ENCODE data around the gene WDR46.
A peak's percentile ranks its signal among the peaks of the same experiment; 100 is the strongest.
"Not testable (repeated sequence)": the region's sequence is repeated elsewhere in the genome, so short reads cannot be mapped to it uniquely, and the experiment has no call there.

The WDR46 gene

DNA sequence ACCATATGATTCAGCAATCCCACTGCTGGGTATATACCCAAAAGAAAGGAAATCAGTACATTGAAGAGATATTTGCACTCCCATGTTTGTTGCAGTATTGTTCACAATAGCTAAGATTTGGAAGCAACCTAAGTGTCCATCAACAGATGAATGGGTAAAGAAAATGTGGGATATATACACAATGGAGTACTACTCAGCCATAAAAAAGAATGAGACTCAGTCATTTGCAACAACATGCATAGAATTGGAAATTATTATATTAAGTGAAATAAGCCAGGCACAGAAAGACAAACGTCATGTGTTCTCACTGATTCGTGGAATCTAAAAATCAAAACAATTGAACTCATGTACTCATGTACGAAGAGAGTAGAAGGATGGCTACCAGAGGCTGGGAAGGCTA, 26.5 kb downstream of the WDR46 start:
- DNase-seq, result not testable (repeated sequence)

DNA sequence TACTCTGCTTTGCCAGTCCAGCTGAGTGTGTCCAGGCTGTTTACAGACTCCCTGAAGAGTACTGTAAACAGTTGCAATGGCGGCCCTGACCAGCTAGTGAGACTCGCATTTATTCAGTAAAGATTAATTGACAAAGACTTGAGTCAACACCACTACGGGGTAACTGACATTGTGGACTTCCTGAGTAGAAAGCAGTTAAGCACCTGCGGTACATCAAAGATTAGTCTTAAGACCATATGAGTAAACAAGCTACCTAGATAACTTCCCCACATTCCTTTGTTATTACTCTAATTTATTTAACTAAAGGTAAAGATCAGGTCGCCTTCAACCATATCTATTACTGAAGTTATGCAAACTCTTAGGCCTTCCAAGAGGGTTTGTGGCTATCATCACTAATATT, 30.0 kb downstream of the WDR46 start:
- no peak for DNase-seq

GRCh38 chr6:33254591-33254990, 34.4 kb downstream of the WDR46 start:
- DNase-seq, result no peak

DNA sequence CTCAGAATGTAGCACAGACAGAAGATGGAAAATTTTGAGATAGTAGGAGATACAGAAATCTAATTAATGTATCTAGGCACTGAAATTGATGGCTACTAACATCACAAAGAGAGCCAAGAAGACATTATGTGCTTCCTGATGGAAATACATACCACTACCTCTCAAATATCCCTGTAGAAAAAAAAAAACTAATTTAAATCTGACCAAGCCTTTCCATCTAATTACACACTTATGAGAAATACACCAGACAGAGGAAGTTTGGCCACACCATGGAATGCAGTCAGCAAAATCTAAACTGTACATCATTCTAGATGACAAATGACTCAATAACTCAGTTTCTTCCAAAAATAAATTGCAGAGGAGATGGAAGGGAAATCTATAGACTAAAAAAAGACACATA, 36.3 kb downstream of the WDR46 start:
- no peak for DNase-seq

- DNase-seq, result no peak
These were observed 37.5 kb downstream of the WDR46 start for GRCh38 chr6:33251395-33252012.

- no peak for DNase-seq
These were observed 38.3 kb downstream of the WDR46 start for GRCh38 chr6:33250731-33251130.

- DNase-seq, result peak in 1 of 14 donors; percentile 38
These were observed 39.1 kb downstream of the WDR46 start for GRCh38 chr6:33249732-33250630.

DNA sequence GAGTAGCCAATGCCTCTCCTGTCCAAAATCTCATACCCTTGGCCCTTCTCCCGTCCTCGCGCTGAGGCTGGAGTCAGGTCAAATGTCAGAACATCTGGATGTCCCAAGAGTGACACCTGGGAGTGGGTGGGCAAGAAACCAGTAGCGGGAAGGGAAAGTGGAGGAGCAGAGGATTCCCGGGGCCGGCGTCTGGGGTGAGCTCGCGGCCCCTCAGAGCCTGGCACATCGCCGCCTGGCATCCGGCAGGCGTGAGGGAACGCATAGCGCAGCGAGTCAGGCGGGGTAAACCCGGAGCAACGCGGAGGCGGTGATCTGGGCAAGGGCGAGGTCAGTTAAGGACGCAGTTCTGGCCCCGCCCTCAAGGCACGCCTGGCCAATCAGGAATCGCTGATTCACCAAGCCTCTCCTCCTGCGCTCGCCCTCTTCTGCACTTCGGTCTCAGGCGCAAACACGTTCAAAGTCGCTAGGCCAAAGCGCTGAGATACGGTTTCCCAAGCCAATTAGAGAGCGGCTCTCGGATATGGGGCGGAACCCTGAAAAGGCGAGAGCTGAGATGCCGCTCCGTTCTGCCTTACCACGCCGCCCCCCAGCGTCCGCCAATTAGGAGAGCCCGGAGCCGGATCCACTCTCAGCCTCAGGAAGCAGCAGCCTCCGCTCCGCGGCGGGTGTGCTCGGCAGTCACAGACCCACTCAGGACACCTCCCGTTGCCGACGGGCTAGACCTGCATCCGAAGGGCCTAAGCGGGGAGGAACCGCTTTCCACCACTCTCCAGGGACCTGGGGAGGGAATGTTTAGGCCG, 39.9 kb downstream of the WDR46 start:
- DNase-seq, result peak; percentile 59 to 100 (median 94)

GRCh38 chr6:33248643-33248931, 40.5 kb downstream of the WDR46 start:
- peak in 1 of 14 donors; percentile 63 for DNase-seq

DNA sequence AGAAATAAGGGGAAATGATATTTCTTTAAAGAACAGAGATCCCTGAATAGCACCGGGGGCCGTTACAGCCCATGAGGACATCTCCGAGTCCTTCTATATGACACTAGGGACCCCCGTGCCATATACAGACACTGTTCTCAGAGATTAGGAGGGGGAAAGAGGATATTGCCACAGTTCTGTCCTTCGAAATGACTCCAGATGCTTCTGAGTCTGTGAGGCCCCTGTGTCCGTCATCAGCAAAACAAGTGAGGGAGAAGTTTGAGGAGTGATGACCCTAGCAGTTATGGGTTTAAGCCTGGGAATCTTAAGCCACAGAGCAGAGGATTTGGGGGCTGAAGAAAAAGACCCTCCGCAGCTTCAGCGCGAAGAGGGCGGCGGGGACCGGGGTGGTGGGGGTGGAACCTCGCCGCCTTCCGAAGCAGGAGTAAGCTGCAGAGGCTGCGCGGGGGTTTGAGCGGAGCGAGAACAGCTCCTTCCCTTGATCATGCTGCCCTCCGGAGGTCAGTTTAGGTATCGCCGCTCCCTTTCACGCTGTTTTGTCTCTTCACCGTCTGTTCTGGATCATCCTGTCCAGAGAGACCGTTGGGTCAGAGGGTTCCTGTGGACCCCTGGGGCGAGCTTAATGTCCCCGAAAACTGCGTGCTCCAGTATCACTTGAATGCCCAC, 40.9 kb downstream of the WDR46 start:
- peak; percentile 35 to 91 (median 80) for DNase-seq

DNA sequence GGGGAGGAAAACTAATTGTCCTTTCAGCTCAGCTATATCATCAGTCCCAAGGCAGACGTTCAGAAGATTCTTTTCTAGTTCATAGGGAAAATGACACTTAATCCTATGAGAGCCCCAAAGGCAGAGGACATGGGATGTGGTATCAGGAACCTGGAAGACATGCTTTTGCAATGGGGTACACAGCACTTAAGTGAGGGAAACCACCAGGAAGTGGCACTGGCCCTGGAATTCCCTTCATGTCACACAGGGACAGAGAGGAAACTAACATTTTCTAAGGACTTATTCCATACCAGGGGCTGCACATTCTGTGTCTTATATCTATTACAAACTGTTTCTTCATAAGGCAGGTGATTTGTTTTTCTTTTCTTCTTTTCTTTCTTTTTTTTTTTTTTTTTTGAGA, 45.6 kb downstream of the WDR46 start:
- DNase-seq, result no peak

DNA sequence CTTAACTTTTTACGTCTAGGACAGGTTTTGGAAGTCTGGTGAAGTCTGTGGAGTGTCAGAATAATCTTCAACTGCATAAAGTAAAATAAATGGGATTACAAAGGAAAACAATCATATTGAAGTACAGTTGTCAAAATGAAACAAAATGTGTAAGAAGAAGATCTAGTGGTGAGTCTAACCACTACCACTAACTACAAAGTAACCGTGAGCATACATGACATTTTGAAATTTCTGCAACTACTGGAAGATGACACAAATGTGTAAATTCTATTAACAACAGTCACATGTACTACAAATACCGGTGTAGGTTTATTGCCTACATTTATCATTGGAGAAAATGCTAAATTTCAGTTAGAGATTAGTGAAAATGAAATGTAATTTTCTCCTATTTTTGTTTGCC, 47.1 kb downstream of the WDR46 start:
- no peak for DNase-seq

- no peak for DNase-seq
These were observed 51.3 kb downstream of the WDR46 start for GRCh38 chr6:33237741-33238140.

DNA sequence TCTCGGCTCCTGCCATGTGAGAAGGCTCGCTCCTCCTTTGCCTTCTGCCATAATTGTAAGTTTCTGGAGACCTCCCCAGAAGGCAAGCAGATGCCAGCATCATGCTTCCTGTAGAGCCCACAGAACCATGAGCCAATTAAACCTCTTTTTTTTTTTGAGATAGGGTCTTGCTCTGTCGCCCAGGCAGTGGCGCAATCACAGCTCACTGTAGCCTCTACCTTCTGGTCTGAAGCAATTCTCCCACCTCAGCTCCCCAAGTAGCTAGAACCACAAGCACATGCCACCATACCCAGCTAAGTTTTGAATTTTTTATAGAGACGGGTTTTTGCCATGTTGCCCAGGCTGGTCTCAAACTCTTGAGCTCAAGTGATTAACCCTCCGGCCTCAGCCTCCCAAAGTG, 52.2 kb downstream of the WDR46 start:
- DNase-seq, result no peak

DNA sequence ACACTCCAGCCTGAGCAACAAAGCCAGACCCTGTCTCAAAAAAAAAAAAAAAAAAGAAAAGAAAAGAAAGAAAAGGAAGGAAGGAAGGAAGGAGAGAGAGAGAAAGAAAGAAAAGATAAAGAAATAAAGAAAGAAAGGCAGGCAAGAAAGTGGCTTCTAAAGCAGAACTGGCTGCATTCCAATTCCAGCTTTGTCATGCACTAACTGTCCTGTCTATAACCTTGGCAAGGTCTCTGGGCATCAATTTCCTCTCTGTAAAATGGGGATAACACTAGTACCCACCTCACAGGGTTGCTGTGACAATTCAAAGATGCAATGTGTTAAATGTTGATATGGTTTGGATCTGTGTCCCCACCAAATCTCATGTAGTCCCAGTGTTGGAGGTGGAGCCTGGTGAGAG, 52.7 kb downstream of the WDR46 start:
- DNase-seq, result no peak

DNA sequence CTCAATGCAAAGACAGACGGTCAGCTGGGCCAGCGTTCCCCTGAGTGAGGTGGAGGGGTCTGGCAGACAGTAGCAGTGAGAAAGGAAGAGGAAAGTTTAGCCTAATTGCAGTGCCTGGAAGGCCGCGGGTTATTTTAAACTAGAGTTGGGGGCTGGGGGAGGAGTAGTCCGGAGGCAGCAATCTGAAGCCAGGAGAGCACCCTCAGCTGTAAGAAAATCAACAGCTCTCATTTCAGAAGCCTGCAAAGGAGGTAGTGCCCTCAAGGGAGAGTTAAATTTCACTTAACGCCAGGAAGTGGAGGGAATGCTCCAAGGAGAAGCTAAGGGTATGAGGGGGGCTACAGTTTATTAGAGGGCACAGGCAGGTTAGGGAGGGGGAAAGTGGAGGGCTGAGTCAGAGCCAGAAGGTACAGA, 53.8 kb downstream of the WDR46 start:
- DNase-seq, result no peak
